ENCODE results near the gene ITSN1.

Gene ITSN1

DNA sequence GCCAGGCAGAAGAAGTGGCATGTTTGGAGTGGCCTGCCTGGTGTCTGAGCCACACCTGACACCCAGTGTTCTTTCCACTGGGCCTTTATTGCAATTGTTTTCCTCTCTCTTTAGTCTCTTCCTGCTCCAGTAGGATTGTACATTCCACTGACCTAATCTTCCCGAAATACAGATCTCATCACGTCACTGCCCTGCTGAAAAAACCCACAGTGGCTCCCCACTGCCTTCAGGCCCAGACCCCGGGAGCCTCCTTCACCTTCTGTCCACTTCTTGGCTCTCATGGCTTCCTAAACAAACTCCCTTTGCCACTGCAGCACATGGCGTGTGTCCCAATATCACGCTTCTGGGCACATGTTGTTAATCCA, 298.6 kb downstream of the ITSN1 start:
- no peak for FAIRE-seq

DNA sequence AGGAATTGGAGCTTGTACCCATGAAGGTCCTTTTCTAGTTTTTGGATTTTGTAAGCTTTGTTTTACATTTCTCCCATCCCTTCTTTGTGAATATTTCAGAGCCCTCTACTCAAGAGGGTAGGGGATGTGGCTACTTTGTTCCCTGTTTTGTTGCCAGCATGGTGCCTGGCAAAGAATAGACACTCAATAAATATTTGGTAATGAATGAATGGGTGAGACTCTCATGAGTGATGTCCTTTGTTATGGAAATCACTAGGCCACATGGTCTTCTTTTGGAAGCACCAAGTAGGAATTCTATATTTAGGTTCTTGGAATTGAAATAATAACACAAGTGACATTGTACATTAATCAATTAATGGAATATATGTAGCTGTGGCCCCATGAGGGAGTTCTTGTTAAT, 300.1 kb downstream of the ITSN1 start:
- FAIRE-seq, result no peak

- no peak for FAIRE-seq
These were observed 301.0 kb downstream of the ITSN1 start for GRCh38 chr21:33943293-33943692.

GRCh38 chr21:33944185-33944763, 302.0 kb downstream of the ITSN1 start:
- no peak for FAIRE-seq

DNA sequence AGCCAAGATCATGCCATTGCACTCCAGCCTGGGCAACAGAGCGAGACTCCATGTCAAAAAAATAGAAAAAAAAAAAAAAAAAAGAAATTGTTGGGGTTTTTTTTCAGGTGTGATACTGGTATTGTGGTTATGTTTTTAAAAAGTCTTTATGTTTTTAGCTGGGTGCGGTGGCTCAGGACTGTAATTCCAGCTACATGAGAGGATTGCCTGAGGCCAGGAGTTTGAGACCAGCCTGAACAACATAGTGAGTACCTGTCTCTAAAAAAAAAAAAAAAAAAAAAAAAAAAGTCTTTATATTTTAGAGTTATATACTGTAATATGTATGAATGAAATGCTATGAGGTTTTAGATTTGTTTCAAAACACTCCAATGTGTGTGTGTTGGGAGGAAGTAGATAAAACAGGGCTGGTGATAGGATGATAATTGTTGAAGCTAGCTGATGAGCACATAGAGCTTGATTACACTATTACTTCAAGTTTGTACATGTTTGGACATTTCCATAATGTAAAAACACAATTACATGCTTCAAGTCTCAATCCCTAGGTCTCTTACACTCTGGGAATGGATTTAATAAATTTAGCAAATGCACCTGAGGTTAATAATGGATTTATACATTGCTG, 303.5 kb downstream of the ITSN1 start:
- no peak for FAIRE-seq

DNA sequence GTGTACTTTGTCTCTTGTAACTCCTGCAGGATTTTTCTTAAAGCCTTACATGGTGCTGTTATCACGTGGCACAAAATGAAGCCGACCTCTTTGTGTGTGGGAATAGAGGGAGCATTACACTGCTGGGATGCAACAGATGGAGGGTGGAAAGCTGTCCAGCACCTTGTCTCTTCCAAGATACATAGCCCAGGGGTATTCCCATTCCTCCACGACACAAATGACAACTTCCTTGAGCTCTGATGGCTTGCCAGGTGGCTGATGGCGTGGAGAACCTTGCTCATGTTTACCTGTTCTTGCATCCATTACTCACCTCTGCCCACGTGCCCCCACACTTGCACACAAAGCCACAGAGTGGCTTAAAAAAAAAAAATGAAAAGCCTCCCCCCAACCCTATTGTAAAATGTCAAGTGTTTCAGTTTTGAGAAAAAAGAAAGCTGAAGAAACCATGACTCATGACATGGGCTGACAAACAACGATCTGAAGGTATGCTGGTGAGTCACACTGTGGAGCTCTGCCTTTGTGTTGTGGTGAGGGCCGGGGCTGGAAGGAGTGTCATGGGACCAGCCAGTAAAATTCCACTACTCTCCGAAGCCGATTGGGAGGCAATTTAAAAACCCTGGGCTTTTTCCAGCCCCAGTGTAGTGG, 305.3 kb downstream of the ITSN1 start:
- peak; percentile 53 for FAIRE-seq

DNA sequence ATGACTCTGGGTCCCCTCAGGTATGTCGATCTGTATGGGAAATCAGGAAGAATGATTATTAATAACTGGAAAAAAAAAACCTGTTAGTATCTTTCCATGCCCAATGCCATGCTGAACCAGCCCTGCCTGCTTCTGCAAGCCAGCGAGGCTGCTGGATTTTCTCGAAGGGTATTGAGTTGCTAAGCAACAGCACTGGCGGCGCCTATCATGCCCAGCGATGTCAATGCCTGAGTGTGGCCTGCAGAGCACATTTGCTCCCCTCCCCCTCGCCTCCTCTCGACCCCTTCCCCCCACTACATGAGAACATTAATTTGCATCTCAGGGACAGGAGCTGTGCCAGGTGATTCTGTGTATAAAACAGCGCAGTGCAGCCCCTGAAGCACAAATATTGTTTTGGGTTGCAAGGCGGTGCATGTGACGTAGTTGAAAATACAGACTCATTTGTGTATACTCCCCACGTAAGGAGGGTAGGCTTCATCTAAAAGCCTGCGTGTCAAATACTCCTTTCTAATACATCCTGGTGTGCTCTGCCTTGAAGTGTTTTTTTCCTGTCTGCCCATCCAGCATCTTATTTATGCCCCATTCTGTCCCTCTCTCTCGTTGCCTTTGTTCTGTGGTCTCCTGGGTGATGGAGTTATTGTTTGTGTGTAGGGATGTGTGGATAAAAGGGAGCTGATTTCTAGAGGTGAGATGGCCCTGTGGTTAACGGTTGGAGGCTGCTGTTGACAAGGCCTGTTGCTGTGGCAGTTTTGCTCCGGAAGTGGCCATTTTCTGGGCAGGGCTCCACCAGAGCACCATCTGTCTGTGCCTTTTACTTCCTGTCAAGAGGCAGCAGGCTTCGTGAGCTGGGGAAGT, 306.0 kb downstream of the ITSN1 start:
- FAIRE-seq, result no peak

DNA sequence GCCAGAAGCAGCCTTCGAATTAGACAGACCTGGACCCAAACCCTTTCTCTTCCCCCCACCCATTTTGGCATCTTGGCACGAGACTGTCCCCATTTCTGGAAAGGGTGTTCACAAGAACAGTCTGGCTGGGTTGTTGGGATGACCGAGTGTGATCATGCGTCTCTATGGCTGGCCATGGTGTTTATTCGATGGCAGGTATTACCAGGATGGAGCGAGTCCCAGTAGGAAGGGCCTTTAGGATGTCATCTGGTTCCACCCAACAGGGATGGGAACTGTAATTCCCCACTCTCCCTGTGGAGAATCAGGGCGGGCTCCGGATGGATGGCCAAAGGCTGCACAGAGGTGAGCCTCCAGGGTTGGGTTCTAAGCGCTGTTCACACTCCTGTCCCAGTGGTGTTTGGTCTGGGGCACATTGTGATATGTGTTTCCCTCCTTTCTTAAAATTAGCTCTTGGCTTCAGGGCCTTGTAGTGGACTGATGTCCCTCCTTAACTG, 306.7 kb downstream of the ITSN1 start:
- no peak for FAIRE-seq

All from endometrium (tissue), 2 donors.